HG03442 (cell line): Measurements from ENCODE around the gene SEMA6A.

Experiments
- ATAC-seq: cut with Tn5 transposase; IDR thresholded peaks from one replicate; pipeline ENCODE4 v1.9.1; 2021; ENCODE audit warnings: mild to moderate bottlenecking, moderate library complexity; ENCODE audit not compliant: unreplicated experiment

SEMA6A gene

DNA sequence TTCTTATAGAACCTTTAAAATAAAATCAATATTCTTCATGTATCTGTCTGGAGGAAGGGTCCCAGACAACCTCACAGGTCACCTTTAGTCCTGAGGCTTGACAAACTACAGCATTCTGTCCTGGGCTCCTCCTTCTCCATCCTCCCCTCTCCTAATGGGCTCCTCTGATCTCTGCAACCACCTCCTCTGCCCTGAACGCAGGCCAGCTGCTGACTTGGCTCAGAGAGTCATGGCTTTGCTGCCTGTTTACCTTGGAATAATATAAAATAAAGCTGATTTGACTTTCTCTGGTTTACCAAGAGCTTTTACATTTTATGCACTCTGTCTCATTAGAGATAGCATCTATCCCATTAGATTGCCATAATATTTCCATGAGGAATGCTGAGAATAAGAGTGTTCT, 159.4 kb downstream of the SEMA6A start:
- no peak for ATAC-seq

DNA sequence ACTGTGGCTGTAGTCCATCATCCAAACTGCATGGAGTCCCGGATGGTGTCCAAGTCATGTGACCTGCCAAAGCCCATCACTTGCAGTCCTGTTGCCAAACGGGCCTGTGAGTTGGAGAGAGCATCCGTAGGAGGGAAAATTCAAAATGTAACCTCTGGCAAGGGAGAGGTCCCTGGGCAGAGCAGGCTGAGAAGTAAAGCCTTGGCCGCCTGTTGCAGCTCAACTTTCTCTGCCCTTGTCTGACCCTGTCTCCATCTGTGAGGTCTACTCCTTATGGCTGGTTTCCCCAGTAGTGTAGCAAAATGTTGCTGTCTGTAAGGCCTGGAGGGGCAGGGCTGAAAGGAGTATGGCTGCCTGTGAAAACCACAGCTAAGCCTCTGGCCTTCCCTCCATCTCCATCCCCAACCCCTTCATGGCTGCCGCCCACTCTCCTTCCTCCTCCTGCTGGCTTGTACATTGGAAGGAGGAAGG, 163.5 kb downstream of the SEMA6A start:
- ATAC-seq, result no peak

DNA sequence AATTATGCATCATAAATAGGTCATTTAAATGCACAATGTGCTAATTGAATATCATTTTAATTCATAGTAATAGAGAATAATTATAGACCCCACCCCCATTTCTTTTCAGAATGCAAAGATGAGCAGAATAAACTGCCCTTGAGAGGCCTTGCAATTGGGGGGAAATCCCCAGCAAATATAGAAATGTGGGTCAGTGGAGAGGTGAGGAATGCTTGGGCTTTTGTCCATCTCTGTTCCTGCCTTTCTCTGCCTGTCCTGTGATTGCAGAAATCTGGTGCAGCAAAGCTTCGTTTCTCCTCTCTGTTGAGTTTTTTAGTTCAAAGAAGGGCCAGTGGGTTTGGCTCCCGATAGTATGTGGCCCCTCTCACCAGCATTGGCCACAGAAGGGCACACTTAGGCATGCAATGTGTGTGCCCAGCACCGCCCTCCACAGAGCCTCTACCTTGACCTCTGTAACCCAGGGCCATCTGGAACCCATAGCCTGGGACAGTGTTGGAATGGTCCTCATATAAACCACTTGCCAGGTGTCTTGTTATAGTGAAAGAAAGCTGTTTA, 164.2 kb downstream of the SEMA6A start:
- no peak for ATAC-seq

DNA sequence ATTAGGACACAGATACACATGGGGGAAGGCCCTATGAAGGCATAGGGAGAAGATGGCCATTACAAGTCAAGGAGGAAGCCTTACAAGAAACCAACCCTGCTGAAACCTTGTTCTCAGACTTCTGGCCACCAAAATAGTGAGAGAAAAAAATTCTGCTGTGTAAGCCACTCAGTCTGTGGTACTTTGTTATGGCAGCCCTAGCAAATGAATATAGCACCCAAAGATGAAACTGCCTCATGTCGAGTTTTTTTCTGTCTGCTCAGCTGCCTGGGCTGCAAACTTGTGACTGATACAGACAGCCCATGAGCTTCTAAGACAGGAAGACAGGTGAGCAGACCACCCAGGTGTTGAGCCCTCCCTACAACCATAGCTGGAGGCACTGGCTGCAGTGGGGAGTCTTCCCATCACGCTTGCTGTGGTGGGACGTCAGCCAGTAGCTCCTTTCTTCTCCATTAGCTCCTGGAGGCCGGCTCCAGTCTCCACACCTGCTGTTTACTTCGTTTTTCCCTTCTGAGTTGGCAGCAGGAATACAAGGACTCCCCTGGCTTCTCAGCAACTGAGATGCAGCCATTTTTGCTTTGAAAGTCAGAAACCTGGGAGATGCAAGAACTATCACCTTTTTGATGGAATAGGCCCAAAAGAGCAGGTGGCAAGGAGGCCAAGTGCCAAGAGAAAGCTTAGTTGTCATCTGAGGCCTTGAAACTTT, 164.9 kb downstream of the SEMA6A start:
- ATAC-seq, result no peak

DNA sequence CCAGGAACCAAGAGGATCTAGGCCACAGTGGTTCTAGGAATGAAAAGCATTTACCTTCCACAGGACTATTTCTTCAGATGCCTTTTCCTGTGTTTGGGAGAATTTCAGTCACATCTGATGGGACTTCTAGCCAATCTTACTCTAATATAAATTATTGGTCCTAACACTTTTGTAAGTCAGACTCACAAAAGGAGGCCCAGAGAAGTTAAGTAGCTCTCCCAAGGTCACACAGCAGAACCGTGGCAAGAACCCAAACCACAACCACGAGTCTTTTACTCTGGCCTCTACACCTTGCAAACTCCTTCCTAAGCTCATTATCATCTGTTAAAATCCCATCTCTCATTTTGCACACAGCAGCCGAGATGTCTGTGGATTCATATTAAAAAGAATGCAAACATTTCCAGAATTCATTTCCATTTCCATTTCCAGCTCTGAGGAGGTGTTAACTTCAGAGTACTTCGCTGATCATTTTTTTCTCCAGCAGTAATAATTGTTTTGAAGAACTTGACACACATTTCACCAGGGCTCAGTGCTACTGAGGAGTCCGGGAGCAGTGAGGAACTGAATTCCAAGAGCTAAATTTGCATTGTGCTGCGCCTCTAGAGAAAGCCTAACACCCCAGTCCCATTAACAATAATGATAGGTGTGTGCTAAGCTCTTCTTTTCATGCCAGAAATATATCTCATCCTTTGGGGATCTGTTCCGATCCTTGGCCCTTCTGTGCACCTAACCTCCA, 168.1 kb downstream of the SEMA6A start:
- ATAC-seq, result no peak

DNA sequence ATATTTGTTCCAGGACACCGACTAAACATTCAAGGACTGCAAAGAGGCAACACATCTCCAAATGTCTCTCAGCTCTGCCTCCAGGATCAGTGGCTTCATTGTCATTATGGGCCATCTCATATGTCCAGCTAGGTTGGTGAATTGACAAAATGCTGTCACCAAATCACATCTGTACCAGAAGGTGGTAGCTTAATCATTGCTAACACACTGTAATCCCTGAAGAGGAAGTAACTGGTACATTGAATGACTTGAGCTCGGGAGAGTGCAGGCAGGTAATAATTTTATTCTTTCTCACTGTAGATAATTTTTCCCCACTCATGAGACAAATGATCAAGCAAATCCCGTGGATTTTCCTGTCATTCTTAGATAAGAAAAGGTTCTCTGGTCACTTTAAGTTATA, 169.8 kb downstream of the SEMA6A start:
- no peak for ATAC-seq

DNA sequence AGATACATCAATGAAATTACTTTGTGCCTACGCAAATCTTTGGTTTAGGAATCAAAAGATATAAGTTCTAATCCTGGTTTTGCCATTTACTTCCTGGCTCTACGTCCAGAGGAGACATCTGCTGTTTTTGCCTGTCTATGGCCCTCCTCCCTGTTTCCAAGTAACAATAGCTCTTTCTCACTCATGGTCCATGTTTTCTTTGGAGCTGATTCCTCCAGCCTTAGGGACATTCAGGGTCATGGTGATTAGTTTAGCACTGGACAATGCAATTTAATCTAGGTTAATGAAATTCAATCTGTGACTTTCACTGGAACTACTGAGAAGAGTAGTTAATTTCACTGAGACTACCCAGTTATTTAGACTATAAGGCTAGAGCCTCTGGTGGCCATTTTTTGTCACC, 170.6 kb downstream of the SEMA6A start:
- ATAC-seq, result no peak

DNA sequence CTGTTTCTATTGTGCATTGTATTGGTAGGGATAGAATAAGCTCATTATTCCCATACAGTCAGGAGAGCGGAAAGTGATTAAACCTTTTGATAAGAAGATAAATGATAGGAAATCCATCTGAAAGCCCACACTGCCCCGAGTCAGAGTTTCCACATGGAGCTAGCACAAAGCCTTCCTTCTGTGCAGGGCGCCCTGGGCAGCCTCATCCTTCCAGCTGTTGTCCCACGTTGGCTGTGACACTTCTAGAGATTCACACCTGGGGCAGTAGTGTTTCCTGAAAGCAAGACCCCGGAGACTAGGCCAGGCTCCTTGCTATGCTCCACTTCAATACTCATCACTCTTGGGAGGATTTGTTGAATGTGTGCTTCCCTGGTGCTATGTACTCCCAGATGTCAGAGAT, 172.4 kb downstream of the SEMA6A start:
- ATAC-seq, result no peak

DNA sequence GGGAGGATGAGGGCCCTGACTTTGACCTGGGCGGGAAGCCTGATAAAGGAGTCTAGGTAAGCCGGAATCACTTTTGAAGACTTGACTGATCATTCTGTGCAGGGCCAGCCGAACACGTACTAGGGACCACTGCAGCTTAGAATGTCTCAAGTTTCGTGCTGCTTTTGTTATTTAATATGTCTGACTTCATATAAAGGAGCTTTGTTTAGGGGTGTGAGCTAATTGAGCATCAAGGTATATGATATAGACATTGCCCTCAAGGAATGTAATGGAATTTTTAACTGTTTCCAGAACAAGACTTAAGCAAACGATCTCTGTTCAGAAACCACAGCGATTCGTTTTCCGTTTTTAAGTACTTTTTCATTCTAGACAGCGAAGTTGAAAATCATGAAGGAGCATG, 173.0 kb downstream of the SEMA6A start:
- no peak for ATAC-seq

DNA sequence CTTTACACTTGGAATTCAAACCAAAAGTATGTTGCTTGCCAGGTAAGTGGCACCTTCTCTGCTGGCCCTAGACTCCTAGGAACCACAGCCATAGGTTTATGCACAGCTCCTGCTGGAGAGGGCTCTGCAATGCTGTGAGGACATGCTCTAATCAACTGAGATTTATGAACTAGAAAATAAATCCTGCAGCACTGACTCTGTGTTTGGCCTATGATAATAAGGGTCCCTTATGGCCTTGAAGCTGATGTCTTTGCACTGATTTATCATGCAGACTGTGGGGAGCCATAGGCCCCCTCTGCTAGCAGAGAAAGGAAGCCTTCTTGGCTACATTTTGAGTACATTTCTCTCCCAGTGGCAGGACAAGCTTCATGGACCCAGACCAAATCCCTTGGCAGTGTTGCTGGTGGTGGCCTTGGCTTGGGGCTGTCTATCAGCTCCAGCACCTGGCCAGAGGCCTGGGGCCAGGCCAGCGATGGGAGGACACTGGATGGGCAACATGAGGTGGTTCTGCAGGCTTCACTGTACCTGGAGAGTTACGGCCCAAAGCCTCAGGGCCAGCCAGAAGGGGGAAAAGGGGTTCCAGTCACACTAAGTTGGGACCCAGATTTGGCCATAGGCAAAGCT, 178.0 kb downstream of the SEMA6A start:
- no peak for ATAC-seq

DNA sequence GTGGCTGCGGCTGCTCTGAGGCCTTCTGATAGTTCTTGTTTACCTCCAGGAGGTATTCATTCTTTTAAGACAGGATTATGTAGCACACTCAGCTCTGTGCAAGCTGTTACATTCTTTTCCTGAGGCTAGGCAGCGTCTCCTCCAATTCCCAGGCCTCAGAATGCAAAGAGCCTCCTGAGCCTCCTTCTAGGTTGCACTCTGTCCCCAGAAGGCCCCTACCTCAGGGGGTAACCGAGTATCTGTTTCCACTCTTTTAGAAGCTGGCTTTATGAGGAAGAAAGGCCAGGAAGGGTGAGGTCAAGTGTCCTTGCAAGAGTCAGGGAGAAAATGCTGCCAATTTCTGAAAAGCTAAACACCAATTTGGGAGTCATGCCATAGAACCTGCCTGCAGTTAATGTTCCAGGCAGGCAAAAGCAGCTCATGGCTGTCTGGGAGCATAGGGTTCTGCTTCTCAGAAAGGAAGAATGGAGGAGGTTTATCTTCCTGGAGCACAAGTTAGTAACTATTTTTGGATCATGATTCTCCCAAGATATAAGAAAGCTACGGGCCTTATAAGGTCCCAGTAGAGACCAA, 178.9 kb downstream of the SEMA6A start:
- ATAC-seq, result no peak

DNA sequence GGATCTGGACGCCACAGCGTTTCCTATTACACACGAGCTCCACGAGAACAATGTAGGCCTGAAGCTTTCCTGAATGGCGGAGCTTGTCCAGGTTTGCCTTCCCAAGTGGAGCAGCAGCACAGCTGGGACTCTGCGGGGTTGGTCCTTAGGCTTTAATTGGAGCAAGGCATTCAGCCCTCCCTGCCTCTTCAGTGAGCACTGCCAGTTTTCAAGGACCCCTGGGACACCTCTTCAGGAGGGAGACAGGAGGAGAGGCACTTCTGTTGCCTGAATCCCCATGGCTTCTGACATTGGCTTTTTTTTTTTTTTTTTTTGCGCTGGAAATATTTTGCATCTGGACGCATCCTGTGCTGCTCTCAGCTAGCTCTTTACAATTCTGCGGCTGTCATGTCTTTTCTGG, 179.4 kb downstream of the SEMA6A start:
- ATAC-seq, result no peak

DNA sequence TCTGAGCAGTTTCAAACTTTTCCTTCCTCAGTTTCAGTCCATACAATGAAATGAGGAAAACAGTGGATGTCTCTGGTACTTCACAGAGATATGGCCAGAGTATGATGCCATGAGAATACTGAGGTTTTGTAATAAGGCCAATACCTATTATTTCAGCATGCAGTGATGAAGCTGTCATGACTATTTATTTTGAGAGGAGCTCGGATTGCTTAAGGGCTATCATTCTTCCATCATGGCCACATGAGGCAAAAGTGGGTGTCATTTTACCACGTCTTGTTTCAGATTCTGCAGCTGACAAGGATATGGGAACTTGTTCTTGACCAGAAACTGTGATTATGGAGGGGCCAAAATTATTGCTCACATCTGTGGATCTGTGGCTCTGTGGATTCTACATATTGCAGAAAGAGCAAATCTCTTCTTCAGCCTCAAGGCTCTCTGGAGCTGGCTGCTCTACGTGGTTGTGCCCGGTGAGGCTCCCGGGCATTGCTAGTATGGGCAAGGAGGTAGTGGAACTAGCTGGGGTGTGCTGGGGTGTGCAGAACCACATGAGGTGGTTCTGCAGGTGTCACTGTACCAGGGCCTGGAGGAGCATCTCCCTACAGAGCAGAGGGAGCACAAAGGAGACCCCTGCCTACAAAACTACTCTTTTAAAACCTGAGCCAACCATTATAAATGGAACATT, 180.3 kb downstream of the SEMA6A start:
- ATAC-seq, result no peak
